ENCODE results near the gene KRTAP12-2. TPM values are rescaled to one million over a fixed set of nuclear protein-coding genes. Genes with fewer than 3 reads are reported as not detected.

The KRTAP12-2 gene
- total RNA-seq, 1 donor from 2014 or later: not detected

DNA sequence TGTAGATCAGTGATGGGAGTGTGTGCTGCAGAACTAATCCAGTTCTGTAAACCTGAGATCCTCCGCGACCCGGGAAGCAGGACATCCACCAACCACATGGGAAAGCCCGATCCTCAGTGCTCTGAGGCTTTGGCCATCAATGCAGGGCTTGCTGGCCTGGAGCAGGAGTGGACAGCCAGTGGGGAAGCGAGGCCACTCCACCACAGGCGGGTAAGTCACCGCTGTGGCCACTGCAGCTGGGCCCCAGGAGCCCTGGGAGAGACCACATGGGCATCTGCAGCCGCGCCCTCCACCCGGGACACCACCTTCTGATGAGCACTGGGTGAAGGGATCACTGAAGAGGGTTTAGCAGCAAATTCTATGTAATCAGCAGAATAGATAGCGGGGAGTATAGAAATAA, 14.4 kb upstream of the KRTAP12-2 start:
- no peaks in the 10 kb centered on the region for H3K36me3 Mint-ChIP-seq
- peaks cover 54% of the 10 kb centered on the region for H3K27me3 Mint-ChIP-seq
- no peaks in the 10 kb centered on the region for H3K9me3 Mint-ChIP-seq
- TF ChIP-seq, protein P1, sequence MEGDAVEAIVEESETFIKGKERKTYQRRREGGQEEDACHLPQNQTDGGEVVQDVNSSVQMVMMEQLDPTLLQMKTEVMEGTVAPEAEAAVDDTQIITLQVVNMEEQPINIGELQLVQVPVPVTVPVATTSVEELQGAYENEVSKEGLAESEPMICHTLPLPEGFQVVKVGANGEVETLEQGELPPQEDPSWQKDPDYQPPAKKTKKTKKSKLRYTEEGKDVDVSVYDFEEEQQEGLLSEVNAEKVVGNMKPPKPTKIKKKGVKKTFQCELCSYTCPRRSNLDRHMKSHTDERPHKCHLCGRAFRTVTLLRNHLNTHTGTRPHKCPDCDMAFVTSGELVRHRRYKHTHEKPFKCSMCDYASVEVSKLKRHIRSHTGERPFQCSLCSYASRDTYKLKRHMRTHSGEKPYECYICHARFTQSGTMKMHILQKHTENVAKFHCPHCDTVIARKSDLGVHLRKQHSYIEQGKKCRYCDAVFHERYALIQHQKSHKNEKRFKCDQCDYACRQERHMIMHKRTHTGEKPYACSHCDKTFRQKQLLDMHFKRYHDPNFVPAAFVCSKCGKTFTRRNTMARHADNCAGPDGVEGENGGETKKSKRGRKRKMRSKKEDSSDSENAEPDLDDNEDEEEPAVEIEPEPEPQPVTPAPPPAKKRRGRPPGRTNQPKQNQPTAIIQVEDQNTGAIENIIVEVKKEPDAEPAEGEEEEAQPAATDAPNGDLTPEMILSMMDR (conservative IDR thresholded peaks at IDR 0.05): no peak
- H3K27ac Mint-ChIP-seq: no peak overlapping the region
- no peak for DNase-seq (ENCODE audit: extremely low spot score, unreplicated experiment)
- no peak overlapping the region for H3K4me3 Mint-ChIP-seq
- no peaks in the 10 kb centered on the region for H3K4me1 Mint-ChIP-seq (ENCODE audit: unreplicated experiment)

DNA sequence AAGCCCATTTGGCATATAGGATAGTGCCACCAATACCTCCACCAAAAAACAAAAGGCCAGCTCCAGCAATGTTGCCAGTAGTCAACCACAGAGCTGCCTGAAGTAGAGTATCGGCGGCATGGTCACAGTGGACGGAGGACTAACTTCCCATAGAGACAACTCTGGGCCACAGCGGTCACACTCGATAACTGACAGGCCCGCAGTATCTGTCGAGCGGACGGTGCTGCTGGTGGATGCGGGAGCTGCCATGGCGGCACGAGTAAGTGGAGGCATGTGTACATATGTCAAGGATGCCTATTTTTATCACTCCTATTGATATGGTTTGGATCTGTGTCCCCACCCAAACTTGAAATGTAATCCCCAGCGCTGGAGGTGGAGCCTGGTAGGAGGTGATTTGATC, 11.2 kb upstream of the KRTAP12-2 start:
- Mint-ChIP-seq H3K4me3 (no peak overlapping the region), H3K27me3 (peaks cover 54% of the 10 kb centered on the region), H3K36me3 (no peaks in the 10 kb centered on the region), H3K4me1 (ENCODE audit: unreplicated experiment) (no peaks in the 10 kb centered on the region), H3K27ac (no peak overlapping the region), H3K9me3 (peaks cover 3% of the 10 kb centered on the region)
- TF ChIP-seq, protein P1 (conservative IDR thresholded peaks at IDR 0.05): no peak
- DNase-seq (ENCODE audit: extremely low spot score, unreplicated experiment): no peak

DNA sequence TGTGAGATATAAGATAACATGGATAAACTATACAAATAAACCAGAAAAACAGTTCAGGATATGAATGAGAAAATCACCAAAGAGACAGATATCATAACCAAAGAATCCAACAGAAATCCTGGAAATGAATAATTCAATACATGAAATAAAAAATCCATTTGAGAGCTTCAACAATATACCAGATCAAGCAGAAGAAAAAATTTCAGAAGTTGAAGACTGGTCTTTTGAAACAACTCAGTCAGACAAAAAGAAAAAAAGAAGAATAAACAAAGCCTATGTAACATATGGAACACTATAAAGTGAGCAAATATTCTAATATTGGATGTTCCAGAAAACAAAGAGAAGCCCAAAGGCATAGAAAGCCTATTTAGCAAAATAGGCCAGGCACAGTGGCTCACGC, 5.2 kb upstream of the KRTAP12-2 start:
- Mint-ChIP-seq H3K36me3 (no peaks in the 10 kb centered on the region), H3K27me3 (peaks cover 32% of the 10 kb centered on the region), H3K9me3 (peaks cover 10% of the 10 kb centered on the region), H3K4me1 (ENCODE audit: unreplicated experiment) (no peaks in the 10 kb centered on the region), H3K27ac (no peak overlapping the region), H3K4me3 (no peak overlapping the region)
- TF ChIP-seq, protein P1 (conservative IDR thresholded peaks at IDR 0.05): no peak
- DNase-seq (ENCODE audit: extremely low spot score, unreplicated experiment): no peak

DNA sequence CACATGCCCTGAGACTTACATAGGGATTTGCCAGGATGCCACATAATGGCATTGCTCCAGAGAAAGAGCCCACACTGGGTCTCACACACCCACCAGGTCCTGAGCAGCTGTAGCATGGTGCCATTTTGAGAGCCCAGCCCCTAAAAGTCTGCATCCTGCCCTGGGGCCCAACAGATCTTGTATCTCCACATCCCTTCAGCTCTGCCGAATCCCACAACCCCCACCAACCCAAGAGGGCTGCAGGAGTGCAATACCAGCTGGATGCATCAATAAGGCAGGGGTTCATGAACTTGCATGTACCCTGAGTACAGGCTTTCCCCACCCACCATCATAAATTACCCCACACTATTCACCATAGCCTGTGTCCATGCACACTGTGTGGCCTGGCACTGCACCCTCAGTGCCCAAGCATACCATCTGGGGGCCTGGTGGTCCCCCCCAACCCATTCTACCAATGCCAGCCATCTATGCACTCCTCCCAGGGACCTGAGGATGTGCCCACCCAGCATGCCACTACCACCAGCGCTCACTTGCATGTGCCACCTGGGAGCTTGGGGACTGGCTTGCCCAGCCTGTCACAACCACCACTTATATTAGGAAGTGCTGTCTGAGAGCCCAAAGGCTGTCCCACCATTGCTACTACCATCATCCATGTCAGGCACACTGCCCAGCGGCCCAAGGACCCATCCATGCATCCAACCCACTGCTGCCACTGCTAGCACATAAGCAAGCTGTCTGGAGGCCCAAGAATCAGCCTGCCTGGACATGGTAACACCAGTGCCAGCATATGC, 4.1 kb upstream of the KRTAP12-2 start:
- H3K27me3 Mint-ChIP-seq: peaks cover 24% of the 10 kb centered on the region
- H3K4me3 Mint-ChIP-seq: no peak overlapping the region
- no peak overlapping the region for H3K27ac Mint-ChIP-seq
- H3K9me3 Mint-ChIP-seq: peaks cover 10% of the 10 kb centered on the region
- H3K4me1 Mint-ChIP-seq (ENCODE audit: unreplicated experiment): no peaks in the 10 kb centered on the region
- peak; percentile 48 for DNase-seq (ENCODE audit: extremely low spot score, unreplicated experiment)
- H3K36me3 Mint-ChIP-seq: no peaks in the 10 kb centered on the region
- TF ChIP-seq, protein P1 (conservative IDR thresholded peaks at IDR 0.05): no peak

DNA sequence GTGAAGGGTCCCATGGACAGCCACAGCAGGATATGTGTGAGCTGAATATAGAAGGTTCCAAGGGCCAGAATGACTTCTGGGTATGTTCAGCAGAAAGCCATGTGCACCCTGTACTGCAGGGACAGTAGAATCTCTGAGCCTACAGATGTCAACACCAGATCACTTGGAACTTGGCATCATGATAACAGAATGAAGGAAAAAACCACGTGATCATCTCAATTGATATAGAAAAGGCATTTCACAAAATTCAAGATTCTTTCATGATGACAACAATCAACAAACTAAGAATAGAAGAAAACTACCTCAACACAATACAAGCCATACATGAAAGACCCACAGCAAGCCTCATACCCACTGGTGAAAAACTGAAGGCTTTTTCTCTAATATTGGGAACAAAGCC, 885 bp upstream of the KRTAP12-2 start:
- Mint-ChIP-seq H3K9me3 (peaks cover 4% of the 10 kb centered on the region), H3K36me3 (no peaks in the 10 kb centered on the region), H3K4me3 (no peak overlapping the region), H3K27ac (no peak overlapping the region), H3K27me3 (peaks cover 4% of the 10 kb centered on the region), H3K4me1 (ENCODE audit: unreplicated experiment) (no peaks in the 10 kb centered on the region)
- no peak for DNase-seq (ENCODE audit: extremely low spot score, unreplicated experiment)
- TF ChIP-seq, protein P1 (conservative IDR thresholded peaks at IDR 0.05): no peak
